Frontal cortex (tissue), 4 donors: Measurements from ENCODE around the gene RAB6A. TPM values are rescaled to one million over a fixed set of nuclear protein-coding genes. Genes with fewer than 3 reads are reported as not detected.
"Not testable (repeated sequence)": the region's sequence is repeated elsewhere in the genome, so short reads cannot be mapped to it uniquely, and the experiment has no call there.

ENCODE experiments used
- DNase-seq, 2 donors: peaks; one replicate each; pipeline ENCODE4 v3.0.0; 2012; ENCODE audit warnings: low spot score in 2 of 2
- FAIRE-seq: peaks from 2 replicates; lab custom pipeline; 2012; peaks lifted over from hg19 to GRCh38; lab: Jason Lieb, UNC
- total RNA-seq: library from RNA; depleted of rRNA; stranded (reverse); fragments of >200 nt; gene quantifications from one replicate; pipeline ENCODE4 v1.2.3, GENCODE V29; 2014
- donor health status: control.
- donor health status: control.
- donor health status: control.

Gene RAB6A
- total RNA-seq, 1 donor from 2014 or later = 390 TPM

- DNase-seq, FAIRE-seq: not testable (repeated sequence)
Measured at GRCh38 chr11:73732936-73733335, 27.9 kb downstream of the RAB6A start.

DNA sequence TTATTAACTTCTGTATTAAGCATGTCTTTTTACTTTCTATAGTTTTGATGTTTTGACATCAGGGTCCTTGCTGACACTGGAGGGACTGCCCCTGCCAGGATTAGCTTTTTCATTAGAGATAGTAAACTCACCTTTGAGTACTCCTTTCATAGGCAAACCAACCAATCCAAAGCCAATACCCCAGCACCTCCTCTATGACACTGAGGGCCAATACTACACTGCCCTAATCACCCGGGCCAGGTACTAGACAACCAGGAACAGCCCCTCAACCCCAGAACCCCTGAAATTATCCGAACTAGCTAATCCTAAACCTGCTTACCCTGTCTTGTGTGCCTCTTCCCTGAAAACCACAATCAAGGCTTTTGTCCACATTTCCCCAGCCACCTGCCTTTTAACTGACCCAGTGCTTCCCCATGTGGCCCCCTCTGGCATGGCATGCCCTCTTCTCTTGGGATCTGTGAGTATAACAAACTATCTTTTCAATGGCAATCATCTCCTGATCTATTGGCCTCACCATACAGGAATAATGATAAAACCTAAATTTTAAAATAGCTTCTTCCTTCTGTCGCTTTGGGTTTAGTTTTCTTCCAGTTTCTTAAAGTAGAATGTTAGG lies 31.2 kb downstream of the RAB6A start:
- DNase-seq = peak in 1 of 2 donors; percentile 25
- no peak for FAIRE-seq

GRCh38 chr11:73728000-73728399 lies 32.9 kb downstream of the RAB6A start:
- FAIRE-seq (no peak), DNase-seq (no peak)

DNA sequence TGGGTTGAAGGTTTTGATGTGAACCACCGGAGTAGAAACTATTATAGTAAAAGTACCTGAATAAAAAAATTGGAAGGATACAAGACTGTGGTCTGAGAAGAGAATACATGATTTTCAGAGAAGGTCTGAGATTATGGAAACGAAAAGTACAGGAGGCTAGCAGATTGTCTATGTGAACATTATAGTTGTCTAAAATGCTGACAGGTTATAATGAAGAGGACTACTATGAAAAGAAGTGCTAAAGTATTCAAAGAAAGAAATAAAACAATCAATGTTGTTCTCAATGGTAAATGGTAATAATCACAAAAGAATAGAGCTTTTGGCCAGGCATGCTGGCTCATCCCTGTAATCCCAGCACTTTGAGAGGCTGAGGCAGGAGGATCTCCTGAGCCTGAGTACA lies 34.0 kb downstream of the RAB6A start:
- DNase-seq (no peak), FAIRE-seq (no peak)

DNA sequence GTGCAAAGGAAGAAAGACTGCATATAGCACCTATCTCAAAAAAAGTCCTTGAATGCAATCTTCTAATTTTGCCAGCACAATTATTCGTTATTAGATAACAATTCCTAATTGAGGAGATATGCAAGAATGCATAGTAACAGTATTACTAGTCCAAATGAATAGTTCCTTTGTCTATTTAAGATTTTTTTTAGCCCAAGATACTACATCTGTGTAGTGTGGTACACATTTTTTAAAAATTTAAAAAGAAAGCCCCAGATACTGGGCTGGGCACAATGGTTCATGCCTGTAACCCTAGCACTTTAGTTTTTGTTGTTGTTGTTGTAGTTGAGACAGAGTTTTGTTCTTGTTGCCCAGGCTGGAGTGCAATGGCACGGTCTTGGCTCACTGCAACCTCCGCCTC lies 43.7 kb downstream of the RAB6A start:
- FAIRE-seq = no peak
- no peak for DNase-seq

- DNase-seq (no peak), FAIRE-seq (no peak)
Measured at GRCh38 chr11:73716153-73717056, 44.5 kb downstream of the RAB6A start.

- FAIRE-seq (no peak), DNase-seq (no peak)
Measured at GRCh38 chr11:73715541-73715940, 45.3 kb downstream of the RAB6A start.

DNA sequence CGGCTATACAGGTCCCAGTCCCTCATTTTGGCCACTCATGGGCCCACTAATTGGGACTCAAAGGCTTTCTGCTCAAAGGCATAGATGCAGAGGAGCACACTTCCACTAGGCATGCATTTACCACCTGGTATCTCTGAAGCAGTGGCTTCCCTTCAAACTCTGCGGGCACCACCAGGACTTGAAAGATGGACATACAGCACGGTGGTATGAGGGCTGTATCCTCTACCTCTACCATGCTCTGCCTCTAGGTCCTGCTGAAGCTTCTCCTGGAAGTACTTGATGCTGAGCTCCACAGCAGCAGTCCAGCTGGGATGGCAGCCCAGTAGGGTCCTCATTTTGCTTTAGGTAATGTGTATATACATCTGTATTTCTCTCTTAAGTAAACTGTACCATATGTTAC lies 49.9 kb downstream of the RAB6A start:
- DNase-seq (no peak), FAIRE-seq (no peak)

DNA sequence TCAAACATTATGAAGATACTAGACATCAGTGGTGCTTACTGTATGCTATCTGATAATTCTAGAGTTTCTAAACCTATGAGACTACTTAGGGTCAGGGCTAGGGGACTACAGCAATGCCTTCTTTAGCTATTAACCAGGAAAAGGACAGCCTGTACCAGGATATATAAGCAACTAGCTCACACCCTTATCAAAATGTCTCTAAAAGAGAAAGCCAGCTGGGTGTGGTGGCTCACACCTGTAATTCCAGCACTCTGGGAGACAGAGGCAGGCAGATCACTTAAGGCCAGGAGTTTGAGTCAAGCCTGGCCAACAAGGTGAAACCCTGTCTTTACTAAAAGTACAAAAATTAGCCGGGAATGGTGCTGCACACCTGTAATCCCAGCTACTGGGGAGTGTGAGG lies 55.8 kb downstream of the RAB6A start:
- no peak for DNase-seq
- FAIRE-seq = no peak

- DNase-seq (no peak), FAIRE-seq (no peak)
Measured at GRCh38 chr11:73693899-73694525, 66.9 kb downstream of the RAB6A start.

DNA sequence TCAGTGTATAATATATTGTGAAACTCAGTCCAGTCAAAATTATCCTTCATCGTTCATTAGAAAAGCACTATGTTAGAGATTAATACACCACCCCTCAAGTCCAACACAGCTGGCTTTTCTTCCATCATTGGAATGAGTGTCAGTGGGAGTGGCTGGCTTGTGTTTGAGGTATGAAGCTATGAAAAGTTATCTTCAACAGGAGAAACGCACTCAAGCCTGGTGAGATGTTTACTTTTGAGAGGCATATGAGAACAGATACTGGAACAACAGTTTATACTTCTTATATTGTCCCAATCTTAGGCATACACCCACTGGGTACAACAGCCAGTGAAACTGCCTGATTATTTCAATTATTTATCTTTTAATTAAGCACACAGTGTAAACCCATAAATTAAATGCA lies 80.2 kb downstream of the RAB6A start:
- FAIRE-seq = no peak
- no peak for DNase-seq

- not testable (repeated sequence) for DNase-seq
- peak; percentile 10 for FAIRE-seq
Measured at GRCh38 chr11:73676552-73676951, 84.3 kb downstream of the RAB6A start.

GRCh38 chr11:73671701-73672100 lies 89.2 kb downstream of the RAB6A start:
- DNase-seq = no peak
- no peak for FAIRE-seq

DNA sequence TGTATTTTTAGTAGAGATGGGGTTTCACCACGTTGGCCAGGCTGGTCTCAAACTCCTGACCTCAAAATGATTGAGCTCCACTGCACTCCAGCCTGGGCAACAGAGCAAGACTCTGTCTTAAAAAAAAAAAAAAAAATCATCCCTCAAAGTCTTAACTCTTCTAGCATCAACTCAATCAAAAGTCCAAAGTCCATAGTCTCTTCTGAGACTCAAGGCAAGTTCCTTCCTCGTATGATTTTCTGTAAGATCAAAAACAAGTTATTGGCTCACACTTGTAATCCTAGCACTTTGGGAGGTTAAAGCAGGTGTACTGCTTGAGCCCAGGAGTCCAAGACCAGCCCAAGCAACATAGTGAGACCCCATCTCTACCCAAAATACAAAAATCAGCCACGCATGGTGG lies 90.1 kb downstream of the RAB6A start:
- DNase-seq (no peak), FAIRE-seq (no peak)

GRCh38 chr11:73667891-73668290 lies 93.0 kb downstream of the RAB6A start:
- DNase-seq (no peak), FAIRE-seq (no peak)

DNA sequence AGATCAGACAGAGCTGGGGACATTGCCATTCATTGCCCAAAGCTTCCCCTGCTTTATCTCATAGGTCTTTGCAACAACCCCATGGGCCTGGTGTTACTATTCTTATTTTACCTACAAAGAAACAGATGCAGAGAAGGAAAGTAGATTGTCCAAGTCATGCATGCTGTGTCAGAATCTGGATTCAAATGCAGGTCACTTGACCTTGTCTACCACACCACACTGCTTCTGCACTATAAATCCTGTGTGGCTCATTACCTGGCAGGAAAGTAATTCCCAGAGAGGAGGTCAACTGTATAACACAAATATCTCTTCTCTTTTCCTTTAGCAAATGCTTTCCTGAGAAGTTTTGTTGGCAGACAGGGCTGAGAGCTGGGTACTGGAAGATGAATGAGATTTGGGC lies 96.0 kb downstream of the RAB6A start:
- FAIRE-seq = no peak

DNA sequence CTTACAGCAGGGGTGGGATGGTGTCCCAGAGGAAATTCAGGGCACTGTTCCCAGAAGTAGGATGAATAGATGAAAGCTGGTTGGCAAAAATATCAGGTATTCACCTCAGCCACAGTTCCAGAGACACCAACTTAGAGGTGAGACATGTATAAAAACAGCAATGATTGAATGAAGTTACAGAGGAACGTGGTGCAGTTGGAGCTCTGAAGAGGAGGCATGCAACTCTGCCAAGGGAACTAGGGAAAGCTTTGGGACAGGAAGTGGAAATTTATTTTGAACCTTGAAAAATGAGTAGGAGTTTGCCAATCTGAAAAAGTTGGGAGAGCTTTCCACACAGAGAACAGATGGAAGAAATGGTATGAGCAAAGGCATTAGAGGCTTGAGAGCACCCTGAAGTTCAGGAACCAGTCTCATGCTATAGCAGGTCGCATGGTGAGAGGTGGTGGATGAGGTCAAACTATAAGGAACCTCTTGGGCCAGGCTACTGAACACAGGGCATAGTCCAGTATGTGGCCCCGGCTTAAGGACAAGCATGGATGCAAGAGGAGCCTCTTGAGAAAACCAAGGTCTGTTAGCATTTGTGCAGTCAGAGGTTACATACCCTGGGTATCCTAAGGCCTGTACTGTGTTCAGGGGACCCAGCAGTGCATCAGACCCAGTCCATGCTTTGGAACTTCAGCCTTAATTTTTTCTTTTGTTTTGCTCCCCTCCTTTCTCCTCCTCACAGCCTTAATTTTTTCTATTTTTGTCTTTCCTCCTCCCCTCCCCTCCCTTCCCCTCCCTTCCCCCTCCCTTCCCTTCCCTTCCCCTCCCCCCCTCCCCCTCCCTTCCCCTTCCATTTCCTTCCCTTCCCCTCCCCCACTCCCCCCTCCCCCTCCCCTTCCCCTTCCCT lies 97.0 kb downstream of the RAB6A start:
- no peak for DNase-seq

More for the DNA sequence above, 96.0 kb downstream of the RAB6A start:
- no peak for DNase-seq

GRCh38 chr11:73662445-73663157 lies 98.3 kb downstream of the RAB6A start:
- FAIRE-seq (no peak), DNase-seq (no peak)

More for the DNA sequence above, 97.0 kb downstream of the RAB6A start:
- no peak for FAIRE-seq

- DNase-seq (peak; percentile 82 to 97), FAIRE-seq (no peak)
Measured at GRCh38 chr11:73661035-73661628, 99.7 kb downstream of the RAB6A start.
